Limb (tissue), 2 donors: Measurements from ENCODE around the gene ZNF222.

Source experiments
- DNase-seq, 2 donors: peaks; one replicate each; pipeline ENCODE4 v3.0.0-alpha.2; 2016; ENCODE audit errors: extremely low spot score in 2 of 2

ZNF222 gene

DNA sequence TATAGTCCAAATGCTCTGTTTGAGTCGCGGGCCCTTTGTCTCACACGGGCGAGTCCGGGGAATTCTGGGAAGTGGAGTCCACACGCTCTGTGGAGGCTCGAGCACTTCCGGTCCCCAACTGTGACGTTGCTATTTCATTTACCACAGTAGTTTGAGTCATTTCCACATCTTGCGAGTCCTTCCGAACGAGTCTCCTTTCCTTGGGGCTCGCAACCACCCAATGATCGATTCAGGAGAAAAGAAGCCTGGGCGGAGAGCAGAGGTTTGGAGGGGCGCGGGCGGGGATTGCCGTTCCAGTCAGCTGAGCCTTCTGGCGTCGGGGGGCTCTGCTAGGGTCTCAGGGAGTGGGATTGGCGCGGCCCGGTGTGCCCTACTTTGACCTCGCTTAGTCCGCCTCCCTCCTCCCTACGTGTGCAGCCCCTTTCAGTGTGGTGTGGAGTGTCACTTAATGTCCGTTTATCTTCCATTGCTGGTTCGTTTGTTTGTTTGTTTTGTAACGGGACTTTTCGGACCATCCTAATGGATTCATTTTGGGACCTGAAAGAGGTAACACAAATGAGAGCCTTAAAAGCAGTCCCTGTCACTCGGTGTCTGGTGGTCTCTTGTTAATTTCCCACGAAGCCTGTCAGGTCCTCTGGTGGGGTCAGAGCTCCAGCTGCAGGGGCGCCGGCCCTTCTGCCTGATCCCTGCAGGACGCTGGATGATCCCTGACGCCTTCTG lies at the start of gene ZNF222:
ZNF222 (plus strand) TSS at position 163 of the 720 bp plus-strand sequence; CDS start at position 221, 58 bp downstream.
- peak; percentile 87 to 90 for DNase-seq

DNA sequence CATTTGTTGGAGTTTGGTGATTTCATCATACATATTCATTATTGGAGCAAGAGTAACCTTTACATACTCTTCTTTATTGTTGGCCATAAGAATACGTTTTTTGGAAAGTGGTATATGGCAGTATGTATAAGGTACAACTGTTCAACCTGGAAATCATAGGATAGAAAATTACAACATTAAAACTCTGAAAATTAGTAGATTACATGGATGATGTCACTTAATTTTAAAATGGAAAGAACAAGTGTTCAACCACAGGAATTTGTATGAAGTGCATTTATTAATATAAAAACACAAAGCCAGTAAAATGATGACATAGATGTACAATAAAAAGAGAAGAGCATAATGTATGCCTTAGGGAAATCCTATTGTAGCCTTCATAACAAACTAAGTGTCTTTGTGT lies 48.4 kb upstream of the ZNF222 start:
- no peak for DNase-seq

DNA sequence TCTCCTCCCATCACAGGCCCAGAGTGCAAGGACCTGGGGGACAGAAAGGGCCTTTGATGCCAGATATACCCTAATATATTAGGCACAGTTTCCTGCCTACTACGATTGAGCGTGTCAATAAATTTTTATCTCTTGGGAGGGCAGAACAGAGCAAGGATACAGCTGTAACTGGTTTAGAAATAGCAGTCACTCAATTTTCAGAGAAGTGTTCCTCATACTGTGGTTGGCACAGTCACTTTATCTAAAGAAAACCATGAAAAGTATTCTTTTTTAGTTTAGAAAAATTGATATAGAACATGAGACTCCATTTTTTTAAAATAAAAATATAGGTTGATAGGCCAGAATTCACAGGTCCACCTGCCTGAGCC lies 41.7 kb upstream of the ZNF222 start:
- DNase-seq: no peak

DNA sequence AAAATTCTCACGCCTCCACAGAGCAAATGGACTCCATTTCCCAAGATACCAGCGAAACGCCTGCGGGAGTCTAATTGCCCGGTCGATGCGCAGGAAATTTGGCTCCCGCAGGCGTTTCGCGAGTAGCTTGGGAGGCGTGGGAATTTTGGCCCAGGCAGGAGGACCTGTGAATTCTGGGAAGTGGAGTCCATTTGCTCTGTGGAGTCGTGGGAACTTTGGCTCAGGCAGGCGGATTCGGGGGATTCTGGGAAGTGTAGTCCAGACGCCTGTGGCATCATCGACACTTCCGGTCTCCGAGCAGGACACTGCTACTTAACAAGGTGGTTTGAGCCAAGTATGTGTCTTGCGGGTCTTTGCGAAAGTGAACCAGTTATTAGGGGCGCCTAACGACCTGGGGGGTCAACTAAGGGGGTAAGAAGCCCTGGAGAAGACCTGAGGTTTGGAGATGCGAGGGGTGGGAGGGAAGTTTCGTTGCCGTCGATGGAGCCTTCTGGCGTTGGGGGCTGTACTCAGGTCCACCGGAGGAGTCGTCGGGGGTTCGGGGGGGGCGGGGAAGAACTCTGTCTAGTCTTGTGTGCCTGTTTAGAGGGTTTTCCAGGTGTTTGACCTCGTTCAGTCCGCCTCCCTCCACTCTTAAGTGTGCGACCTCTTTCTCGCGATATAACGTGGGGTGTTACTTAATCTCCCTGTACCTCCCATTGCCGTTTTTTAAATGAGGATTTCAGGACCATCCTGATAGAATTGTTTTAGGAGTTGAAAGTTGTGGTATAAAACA lies 41.1 kb upstream of the ZNF222 start, which contains the start of gene ZNF155:
ZNF155 (plus strand) TSS at position 277 of the 775 bp plus-strand sequence. CDS start 4,356 bp downstream, outside the sequence.
- peak; percentile 91 to 95 for DNase-seq

DNA sequence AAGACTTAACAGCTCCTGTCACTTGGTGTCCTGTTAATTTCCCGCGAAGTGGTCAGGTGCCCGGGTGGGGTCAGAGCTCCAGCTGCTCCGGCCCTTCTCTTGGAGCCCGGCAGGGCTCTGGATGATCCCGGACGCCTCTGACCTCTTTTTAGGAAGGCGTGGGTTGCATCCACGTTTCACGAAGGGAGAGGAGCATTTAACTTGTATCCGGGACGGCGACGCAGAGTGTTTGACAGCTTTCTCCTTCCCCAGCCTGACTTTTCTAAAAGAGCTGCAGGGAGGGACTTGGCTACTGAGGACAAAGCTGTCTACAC lies 40.5 kb upstream of the ZNF222 start:
- DNase-seq: peak in 1 of 2 donors; percentile 35

DNA sequence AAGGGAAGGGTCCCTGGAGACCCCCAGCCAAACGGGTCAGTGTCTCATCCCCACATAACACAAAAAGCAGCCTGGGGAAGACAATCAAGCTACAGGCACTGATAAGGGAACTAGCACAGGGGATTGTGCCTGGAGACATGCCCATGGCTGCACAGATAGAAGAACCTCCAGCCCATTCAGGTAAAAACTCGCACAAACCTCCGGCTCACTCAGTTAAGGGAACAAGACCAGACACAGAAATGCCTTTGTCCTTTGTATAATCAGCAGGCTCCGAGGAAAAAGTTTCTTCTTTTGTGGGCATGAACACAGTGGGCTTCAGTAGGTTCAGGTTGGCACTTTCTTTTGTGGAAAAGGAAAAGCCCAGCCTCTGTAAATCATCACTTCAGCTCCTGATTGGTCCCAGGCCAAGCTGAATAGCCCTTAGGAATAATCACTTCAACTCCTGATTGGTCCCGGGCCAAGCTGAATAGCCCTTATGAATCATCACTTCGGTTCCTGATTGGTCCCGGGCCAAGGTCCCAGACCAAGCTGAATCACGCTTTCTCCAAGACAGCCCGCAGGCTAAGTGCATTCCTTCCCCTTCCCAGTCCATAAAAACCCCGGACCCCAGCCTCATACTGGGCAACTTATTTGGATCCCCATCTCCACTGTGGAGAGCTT lies 27.4 kb upstream of the ZNF222 start:
- DNase-seq: no peak

DNA sequence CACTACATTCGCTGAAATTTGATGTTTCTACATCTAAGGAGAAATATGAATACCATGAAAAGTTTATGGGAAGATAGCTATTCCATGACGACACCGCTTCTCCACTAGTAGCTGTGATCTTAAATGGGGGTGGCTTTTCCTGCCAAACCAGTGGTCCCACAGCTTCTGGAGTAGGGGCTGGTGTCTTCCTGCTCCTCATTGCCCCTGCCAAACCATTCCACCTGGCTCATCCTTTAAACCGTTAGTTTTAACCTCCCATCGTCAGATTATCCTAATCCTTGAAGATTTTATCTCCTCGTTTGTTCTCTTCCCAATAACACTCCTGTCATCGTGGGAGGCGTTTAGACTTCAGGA lies 23.0 kb upstream of the ZNF222 start:
- no peak for DNase-seq

DNA sequence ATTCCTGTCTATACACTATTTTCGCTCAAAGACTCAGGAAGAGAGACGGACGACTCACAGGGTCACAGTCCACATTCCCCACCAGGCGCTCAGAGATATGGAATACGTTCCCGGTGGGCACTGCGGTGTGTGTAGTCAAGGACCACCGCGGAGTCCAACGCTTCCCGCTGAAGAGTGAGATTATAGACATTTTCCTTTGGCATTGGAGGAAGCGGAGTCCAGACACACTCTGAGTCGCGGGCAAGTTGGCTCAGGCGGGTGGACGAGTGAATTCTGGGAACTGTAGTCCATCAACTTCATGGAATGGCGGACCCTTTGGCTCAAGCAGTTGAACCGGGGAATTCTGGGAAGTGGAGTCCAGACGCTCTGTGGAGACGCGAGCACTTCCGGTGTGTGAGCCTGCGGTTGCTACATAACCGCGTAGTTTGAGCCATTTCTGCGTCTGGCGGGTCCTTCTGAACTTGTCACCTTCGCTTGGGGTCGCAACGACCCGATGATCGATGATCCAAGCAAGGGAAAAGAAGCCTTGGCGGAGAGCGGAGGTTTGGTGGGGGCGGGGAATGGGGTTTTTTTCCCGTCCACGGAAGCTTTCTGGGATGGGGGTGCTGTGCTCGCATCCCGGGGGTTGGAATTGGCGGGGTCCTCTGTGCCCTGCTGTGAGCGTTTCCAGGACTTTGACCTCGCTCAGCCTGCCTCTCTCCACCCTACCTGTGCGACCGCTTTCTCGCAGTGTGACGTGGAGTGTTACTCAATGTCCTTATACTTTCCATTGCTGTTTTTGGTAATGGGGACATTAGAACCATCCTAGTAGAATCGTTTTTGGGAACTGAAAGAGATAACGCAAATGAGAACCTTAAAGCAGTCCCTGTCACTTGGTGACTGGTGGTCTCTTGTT lies 22.4 kb upstream of the ZNF222 start, which contains the start of gene ZNF230:
ZNF230 (plus strand) TSS at position 392 of the 895 bp plus-strand sequence. CDS start 4,122 bp downstream, outside the sequence.
- peak; percentile 91 to 96 for DNase-seq

DNA sequence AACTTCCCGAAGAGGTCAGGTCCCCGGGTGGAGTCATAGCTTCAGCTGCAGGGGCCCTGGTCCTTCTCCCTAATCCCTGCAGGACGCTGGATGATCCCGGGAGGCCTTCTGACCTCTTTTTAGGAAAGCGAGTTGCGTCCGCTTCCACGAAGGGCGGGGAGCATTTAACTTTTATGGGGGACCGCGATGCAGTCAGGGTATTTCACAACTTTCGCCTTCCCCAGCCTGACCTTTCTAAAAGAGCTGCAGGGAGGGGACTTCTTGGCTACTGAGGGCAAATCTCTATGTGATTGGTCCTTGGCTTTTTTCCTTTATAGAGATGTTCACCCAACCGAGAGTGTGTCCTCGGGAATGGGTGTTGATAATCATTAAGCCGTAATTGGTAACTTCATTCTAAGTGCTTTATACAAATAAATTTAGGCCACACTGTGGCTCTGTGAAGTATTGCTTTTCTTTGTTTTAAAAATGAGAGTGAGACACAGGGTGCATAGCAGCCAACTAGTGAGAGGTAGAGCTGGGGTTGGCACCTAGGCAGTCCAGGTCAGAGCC lies 21.6 kb upstream of the ZNF222 start:
- no peak for DNase-seq

DNA sequence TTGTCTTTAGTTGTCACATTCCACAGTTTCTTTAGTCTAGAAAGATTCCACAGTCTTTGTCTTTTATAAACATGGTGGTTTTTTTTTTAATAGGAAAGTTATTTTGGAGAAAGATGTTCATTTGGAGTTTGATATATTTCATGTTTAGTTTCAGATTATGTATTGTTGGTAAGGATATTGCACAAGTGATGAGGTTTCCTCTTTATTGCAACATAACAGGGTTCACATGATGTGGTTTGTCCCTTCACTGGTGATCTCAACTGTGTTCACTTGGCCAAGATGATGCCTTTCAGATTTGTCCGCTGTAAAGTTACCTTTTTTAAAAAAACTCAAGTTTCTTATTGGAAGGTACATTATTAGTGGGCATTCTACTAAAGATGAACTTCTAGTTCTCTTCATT lies 19.2 kb upstream of the ZNF222 start:
- no peak for DNase-seq

DNA sequence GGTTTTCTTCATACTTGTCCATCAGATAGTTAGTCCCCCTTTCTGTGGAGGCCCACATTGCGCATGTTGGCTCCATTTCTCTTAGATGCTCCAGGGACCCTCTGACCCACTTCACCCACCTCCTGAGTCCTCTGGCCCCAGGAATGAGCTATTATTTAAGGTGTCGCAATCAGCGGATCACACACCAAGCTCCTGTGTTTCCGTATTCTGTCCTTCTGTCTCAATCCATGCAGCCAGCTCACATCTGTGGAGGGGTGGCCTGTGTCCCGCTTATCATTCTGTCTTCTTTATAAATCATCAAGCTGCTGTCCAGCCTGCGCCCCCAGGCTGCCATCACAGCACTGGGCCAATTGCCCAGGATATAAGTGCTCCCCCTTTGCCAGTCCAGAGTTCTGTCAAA lies 17.7 kb upstream of the ZNF222 start:
- no peak for DNase-seq

DNA sequence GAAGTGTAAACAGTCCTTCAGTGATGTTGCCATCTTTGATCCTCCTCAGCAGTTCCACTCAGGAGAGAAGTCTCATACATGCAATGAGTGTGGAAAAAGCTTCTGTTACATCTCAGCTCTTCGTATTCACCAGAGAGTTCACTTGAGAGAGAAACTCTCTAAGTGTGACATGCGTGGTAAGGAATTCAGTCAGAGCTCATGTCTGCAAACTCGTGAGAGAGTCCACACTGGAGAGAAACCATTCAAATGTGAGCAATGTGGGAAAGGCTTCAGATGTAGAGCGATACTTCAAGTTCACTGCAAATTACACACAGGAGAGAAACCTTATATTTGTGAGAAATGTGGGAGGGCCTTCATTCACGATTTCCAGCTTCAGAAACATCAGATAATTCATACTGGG lies 14.7 kb upstream of the ZNF222 start:
- no peak for DNase-seq

DNA sequence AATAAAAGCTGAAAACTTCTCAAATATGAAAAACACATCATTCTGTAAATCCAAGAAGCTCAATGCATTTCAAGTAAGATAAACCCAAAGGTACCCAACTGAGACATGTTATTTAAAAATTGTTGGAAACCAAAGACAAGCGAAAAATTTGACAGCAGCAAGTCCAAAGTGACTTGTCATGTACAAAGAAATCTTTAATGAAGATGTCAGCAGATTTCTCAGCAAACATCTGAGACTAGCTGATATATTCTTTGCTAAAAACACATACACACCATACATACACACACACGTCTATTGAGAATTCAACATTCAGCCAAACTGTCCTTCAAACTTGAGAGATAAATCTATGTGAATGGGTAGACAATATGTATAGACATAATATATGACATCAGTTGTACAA lies 5.7 kb upstream of the ZNF222 start:
- DNase-seq: no peak

DNA sequence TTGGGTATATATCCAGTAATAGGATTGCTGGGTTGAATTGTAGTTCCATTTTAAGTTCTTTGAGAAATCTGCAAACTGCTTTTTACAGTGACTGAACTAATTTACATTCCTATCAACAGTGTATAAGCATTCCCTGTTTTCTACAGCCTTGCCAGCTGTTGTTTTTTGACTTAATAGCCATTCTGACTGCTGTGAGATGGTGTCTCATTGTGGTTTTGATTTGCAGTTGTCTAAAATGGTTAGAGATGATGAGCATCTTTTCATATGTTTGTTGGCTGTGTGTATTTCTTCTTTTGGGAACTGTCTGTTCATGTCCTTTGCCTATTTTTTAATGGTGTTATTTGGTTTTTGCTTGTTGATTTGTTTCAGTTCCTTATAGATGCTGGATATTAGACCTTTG lies 4.0 kb upstream of the ZNF222 start:
- no peak for DNase-seq

DNA sequence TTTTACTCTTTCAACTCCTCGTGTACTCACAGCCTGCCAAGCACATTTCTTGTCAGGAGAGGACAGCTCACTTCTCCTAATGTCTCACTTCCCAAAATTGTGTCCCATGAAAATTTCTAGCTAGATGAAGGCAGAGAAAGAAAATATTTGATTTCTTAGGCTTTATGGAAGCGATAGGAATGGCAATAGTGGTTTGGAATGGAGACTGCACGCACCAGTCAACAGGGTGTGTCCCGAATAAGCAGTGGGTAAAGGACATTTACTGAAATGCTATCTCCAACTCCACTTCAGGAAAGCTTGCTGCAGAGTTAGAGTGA lies 321 bp upstream of the ZNF222 start:
- no peak for DNase-seq

DNA sequence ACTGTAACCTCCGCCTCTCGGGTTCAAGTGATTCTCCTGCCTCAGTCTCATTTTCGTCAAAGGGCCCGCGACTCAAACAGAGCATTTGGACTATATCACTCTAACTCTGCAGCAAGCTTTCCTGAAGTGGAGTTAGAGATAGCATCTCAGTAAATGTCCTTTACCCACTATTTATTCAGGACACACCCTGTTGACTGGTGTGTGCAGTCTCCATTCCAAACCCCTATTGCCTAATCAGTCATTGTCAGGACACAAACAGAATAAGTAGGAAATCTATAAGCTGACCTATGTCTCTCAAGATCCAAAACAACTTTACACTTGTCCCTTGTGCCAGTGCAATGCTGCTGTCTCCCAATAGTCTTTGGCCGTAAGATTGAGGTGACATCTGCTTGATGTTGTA lies 1.4 kb downstream of the ZNF222 start:
- no peak for DNase-seq

DNA sequence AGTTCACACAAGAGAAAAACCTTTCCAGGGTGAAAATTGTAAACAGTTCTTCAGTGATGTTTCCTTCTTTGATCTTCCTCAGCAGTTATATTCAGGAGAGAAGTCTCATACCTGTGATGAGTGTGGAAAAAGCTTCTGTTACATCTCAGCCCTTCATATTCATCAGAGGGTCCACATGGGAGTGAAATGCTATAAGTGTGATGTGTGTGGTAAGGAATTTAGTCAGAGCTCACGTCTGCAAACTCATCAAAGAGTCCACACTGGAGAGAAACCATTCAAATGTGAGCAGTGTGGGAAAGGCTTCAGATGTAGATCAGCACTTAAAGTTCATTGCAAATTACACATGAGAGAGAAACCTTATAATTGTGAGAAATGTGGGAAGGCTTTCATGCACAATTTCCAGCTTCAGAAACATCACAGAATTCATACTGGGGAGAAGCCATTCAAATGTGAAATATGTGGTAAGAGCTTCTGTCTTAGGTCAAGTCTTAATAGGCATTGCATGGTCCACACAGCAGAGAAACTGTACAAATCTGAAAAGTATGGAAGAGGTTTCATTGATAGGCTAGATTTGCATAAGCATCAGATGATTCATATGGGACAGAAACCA lies 6.9 kb downstream of the ZNF222 start:
- no peak for DNase-seq

DNA sequence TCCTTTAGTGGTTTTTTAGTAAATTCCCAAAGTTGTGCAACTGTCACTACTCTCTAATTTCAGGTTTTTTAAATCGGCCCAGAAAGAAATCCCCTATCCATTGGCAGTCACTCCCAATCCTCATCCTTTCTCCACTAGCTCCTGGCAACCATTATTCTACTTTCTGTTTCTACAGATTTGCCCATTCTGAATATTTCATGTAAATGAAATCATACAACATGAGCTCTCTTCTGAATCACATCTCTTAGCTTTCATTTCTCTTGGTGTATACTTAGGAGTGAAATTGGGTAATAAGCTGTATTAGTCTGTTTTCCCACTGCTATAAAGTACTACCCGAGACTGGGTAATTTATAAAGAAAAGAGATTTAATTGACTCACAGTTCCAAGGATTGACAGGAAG lies 17.0 kb downstream of the ZNF222 start:
- no peak for DNase-seq

DNA sequence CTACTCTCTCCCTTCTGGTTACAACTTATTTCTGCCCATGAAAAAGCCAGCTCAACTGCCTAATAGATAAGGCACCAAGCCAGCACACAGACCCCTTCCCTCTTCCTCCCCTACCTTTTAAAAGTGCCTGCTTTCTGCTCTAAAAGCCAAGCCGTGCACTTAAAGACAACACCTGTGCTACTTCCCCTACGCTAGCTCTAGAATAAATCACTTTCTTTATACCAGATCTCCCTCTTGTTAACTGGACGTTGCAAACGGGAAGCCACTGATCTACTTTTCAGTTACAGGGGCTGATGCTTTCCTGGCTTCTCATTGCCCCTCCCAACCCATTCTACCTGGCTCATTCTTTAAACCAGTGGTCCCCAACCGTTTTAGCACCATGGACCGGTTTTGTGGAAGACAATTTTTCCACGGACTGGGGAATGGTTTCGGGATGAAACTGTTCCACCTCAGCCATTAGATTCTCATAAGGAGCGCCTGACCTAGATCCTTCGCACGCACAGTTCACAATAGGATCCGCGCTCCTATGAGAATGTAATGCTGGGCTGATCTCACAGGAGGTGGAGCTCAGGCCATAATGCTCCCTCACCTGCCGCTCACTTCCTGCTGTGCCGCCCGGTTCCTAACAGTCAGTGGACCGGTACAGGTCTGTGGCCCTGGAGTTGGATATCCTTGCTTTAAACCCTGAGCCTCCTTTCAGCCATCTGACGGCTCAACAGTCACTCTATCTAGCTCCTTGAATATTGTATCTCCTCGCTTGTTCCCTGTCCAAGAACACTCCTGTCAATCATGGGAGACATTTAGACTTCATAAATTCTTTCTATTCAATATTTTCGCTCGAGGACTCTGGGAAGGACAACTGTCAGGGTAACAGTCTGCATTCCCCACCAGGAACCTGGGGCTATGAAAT lies 25.8 kb downstream of the ZNF222 start:
- DNase-seq: no peak
